ENCODE results near the gene CD200R1L.
"Not testable (repeated sequence)": the region's sequence is repeated elsewhere in the genome, so short reads cannot be mapped to it uniquely, and the experiment has no call there.

Gene CD200R1L

GRCh38 chr3:112846764-112847163 is at the start of gene CD200R1L:
Gene CD200R1L (minus strand): TSS chr3:112846864. CDS start chr3:112829367, 17,497 bp downstream.
- no peak for DNase-seq (ENCODE audit: low read depth)

- DNase-seq (ENCODE audit: low read depth) = no peak
Observed at GRCh38 chr3:112894258-112894657, 47.6 kb upstream of the CD200R1L start.

GRCh38 chr3:112889357-112889756 is 42.7 kb upstream of the CD200R1L start:
- DNase-seq (ENCODE audit: low read depth) = no peak

GRCh38 chr3:112888381-112889085 is 41.9 kb upstream of the CD200R1L start:
- DNase-seq (ENCODE audit: low read depth) = no peak

- DNase-seq (ENCODE audit: low read depth) = no peak
Observed at GRCh38 chr3:112884678-112885290, 38.1 kb upstream of the CD200R1L start.

- DNase-seq (ENCODE audit: low read depth) = no peak
Observed at GRCh38 chr3:112881891-112882290, 35.2 kb upstream of the CD200R1L start.

- DNase-seq (ENCODE audit: low read depth) = no peak
Observed at GRCh38 chr3:112875561-112875960, 28.9 kb upstream of the CD200R1L start.

GRCh38 chr3:112874725-112875124 is 28.1 kb upstream of the CD200R1L start:
- DNase-seq (ENCODE audit: low read depth) = no peak

GRCh38 chr3:112873632-112874031 is 27.0 kb upstream of the CD200R1L start:
- DNase-seq (ENCODE audit: low read depth) = no peak

GRCh38 chr3:112871735-112872134 is 25.1 kb upstream of the CD200R1L start:
- DNase-seq (ENCODE audit: low read depth) = no peak

GRCh38 chr3:112865757-112866156 is 19.1 kb upstream of the CD200R1L start:
- no peak for DNase-seq (ENCODE audit: low read depth)

- no peak for DNase-seq (ENCODE audit: low read depth)
Observed at GRCh38 chr3:112860898-112861297, 14.2 kb upstream of the CD200R1L start.

GRCh38 chr3:112858410-112859069 is 11.9 kb upstream of the CD200R1L start:
- DNase-seq (ENCODE audit: low read depth) = no peak

- no peak for DNase-seq (ENCODE audit: low read depth)
Observed at GRCh38 chr3:112857526-112857925, 10.9 kb upstream of the CD200R1L start.

- no peak for DNase-seq (ENCODE audit: low read depth)
Observed at GRCh38 chr3:112856537-112856936, 9.9 kb upstream of the CD200R1L start.

- no peak for DNase-seq (ENCODE audit: low read depth)
Observed at GRCh38 chr3:112855883-112856282, 9.2 kb upstream of the CD200R1L start.

GRCh38 chr3:112855074-112855473 is 8.4 kb upstream of the CD200R1L start:
- not testable (repeated sequence) for DNase-seq (ENCODE audit: low read depth)

- DNase-seq (ENCODE audit: low read depth) = no peak
Observed at GRCh38 chr3:112848196-112848595, 1.5 kb upstream of the CD200R1L start.

GRCh38 chr3:112847692-112848091 is 1.0 kb upstream of the CD200R1L start:
- DNase-seq (ENCODE audit: low read depth) = no peak

GRCh38 chr3:112845772-112846171 is 892 bp downstream of the CD200R1L start:
- DNase-seq (ENCODE audit: low read depth) = no peak

GRCh38 chr3:112829046-112829445 is 17.6 kb downstream of the CD200R1L start:
- DNase-seq (ENCODE audit: low read depth) = no peak

GRCh38 chr3:112822064-112823055 is 24.3 kb downstream of the CD200R1L start:
- DNase-seq (ENCODE audit: low read depth) = no peak
